Mucosa of rectum (tissue), 2 donors: Measurements from ENCODE around the gene CSRP1.

ENCODE experiments used
- H3K27ac ChIP-seq, 2 donors: one replicate each; pipeline ENCODE4 v1.7.0; 2013; ENCODE audit warnings: inconsistent platforms in 2 of 2, low read depth in 2 of 2, low read length in 2 of 2
- H3K27me3 ChIP-seq, 2 donors: one replicate each; pipeline ENCODE4 v1.7.0; 2013; ENCODE audit warnings: low read length in 2 of 2; ENCODE audit not compliant: control insufficient read depth in 2 of 2, insufficient read depth in 2 of 2
- H3K36me3 ChIP-seq, 2 donors: one replicate each; pipeline ENCODE4 v1.7.0; 2013; ENCODE audit warnings: low read length in 2 of 2; ENCODE audit not compliant: control insufficient read depth in 2 of 2, insufficient read depth in 2 of 2
- H3K4me1 ChIP-seq, 2 donors: one replicate each; pipeline ENCODE4 v1.7.0; 2013; ENCODE audit warnings: low read length in 2 of 2, mild to moderate bottlenecking in 1 of 2; ENCODE audit not compliant: control insufficient read depth in 2 of 2, insufficient read depth in 2 of 2
- H3K4me3 ChIP-seq, 2 donors: one replicate each; pipeline ENCODE4 v1.7.0; 2013; ENCODE audit warnings: low read length in 2 of 2
- H3K9ac ChIP-seq, 2 donors: one replicate each; pipeline ENCODE4 v1.7.0; 2013; ENCODE audit warnings: low read length in 2 of 2, low read depth in 1 of 2, mild to moderate bottlenecking in 1 of 2
- H3K9me3 ChIP-seq, 2 donors: one replicate each; pipeline ENCODE4 v1.7.0; 2013; ENCODE audit warnings: low read length in 2 of 2; ENCODE audit not compliant: control insufficient read depth in 2 of 2
- donor health status: healthy.
- donor health status: Normal muscosa, but diverticular disease.

The CSRP1 gene

DNA sequence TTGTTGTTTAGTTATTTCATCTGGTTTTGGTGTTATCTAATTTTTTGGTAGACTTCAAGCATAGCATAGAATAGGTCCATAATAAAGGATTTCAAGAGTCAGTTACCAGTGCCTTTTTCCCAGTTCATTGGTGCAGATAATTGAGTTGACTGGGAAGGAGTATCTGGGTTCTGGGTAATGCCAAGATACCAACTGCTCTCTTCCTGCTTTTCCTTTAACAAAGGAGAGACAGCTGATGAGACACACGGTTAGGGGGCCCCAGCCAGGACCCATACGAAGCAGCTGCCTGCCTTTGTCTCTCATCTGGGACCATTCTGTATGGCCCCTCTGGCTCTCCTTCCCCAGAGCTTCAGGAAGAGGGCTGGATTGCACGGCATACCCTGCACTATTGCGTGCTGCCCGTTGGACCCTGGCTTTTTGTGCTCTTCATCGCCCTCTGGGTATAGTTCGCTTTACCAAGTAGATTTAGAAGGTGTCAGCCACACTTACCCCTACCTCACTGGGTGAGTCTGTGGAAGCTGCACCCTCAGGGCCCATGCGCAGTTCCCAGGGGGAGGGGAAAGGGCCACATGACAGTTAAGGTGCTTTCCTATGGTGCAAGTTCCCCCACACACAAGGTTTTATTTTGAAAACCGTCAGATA lies 39.0 kb upstream of the CSRP1 start:
- Histone ChIP-seq H3K9ac (no peak overlapping the region), H3K9me3 (no peaks in the 10 kb centered on the region), H3K27me3 (peaks cover 0 to 2% of the 10 kb centered on the region in 2 donors), H3K36me3 (no peaks in the 10 kb centered on the region), H3K4me3 (no peak overlapping the region), H3K4me1 (no peaks in the 10 kb centered on the region), H3K27ac (no peak overlapping the region)

DNA sequence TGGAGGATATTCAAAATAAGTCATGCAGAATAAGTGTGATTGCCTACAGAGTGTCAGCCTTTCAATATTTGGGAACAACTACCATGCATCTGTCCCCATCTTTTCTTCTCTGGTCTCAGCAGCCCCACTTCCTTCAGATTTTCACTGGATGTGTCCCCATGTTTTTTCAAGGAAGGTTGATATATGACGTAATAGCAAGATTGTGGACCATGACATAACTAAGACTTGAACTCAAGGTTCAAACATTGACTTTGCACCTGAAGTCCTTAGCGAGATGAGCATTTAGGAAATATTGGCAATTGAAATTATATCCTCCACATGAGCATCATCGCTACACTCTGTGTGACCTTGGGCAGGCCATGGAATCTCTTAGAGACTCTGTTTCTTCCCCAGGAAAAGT lies 37.8 kb upstream of the CSRP1 start:
- H3K27me3 ChIP-seq: peaks cover 3 to 6% of the 10 kb centered on the region in 2 donors
- H3K9ac ChIP-seq: no peak overlapping the region
- H3K4me3 ChIP-seq: no peak overlapping the region
- H3K4me1 ChIP-seq: peaks cover 0 to 2% of the 10 kb centered on the region in 2 donors
- H3K36me3 ChIP-seq: no peaks in the 10 kb centered on the region
- no peak overlapping the region for H3K27ac ChIP-seq
- H3K9me3 ChIP-seq: no peaks in the 10 kb centered on the region

DNA sequence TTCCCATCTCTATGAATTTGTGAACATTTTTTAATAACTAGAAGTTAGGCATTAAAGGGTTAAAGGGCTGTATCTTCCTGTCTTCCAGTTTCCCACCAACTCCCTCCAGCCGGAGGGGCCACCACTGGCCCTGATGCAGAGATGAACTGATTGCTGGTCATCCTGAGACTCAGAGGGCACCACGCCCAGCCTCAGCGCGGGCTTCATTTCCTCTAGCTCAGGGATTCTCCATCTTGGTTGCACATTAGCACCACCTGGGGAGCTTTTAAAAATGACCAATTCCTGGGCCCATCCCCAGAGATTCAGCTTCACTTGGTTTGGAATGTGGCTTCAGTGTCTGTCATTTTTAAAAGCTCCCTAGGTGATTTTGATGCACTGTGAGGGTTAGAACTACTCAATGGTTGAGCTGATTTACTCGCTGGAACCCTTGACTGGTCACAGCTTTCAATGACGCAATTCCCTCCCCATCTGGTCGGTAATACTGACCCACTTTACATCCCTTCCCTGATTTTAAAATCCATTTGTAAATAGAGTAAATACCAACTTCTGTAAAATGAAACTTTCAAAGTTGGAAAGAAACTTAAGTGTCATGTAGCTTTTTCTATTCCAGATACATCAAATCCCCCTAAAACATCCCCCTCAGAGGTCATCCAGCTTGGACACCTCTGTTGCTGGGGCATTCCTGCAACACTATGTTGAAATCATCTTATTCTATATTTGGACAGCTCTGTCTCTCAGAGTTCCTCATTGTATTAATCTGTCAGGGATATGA lies 37.1 kb upstream of the CSRP1 start:
- Histone ChIP-seq H3K4me1 (peaks cover 0 to 6% of the 10 kb centered on the region in 2 donors), H3K27me3 (peaks cover 6 to 8% of the 10 kb centered on the region in 2 donors), H3K4me3 (no peak overlapping the region), H3K9ac (no peak overlapping the region), H3K27ac (no peak overlapping the region), H3K9me3 (no peaks in the 10 kb centered on the region), H3K36me3 (no peaks in the 10 kb centered on the region)

DNA sequence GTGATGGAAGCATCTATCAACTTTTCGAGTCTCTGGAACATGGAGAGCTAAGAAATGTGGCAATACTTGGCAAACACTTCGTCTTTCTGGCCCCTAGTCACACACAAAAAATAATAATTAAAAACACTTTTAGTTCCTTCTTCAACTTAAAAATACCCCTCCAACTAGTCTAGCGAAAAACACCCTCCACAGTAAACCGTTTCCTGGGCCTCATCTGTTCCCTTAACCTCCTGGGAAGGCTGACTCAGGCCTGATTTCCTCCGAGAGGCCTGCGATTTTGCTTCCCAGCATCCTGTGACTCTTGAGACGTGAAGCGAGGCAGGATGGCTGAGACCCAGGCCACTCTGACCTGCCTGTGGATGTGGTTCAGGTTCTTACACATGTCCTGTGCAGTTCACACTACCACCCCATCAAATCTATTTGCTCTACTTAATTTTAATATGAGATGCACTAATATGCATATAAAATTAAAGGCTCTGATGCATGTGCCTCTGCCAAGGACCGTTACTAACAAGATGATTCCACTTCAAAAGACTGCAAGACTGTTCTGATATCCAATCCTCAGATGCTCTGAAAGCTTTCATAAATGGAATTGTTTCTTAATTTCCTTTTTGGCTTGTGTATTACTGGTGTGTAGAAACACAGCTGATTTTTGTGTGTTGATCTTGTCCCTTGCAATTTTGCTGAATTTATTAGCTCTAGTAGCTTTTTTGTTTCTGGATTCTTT lies 35.5 kb upstream of the CSRP1 start:
- H3K4me3 ChIP-seq: no peak overlapping the region
- H3K27ac ChIP-seq: no peak overlapping the region

DNA sequence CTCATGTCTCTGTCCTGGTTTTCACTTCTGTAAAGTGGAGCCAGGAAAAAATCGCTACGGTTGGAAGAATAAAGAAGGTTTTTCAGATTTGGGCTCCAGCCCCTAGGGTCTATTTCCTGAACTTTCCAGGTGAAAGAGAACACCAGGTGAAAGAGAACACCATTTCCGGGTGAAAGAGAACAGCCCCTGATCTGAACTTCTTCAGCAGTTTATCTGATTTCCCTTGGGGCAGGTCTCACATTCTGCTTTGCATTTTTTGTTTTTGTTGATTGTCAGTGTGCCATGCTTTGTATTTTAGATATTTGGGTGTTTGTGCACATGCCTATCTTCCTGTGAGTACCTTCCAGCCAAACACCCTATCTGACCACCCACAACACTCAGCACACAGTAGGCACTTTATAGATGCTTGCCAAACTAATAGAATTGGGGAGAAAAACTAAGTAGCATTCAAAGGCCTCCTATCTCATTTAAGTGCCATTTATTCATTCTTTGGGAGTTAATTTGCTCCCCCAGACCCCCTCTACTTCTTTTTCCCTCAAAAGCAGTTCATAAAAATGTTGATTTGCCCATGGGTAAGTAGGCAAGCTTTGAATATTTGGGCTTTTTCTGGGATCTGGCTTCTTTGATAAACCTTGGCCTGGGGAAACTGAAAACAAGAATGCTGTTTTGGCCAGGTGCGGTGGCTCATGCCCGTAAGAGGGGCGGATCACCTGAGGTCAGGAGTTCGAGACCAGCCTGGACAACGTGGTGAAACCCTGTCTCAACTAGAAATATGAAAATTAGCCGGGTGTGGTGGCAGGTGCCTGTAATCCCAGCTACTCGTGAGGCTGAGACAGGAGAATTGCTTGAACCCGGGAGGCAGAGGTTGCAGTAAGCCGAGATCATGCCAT lies 34.2 kb upstream of the CSRP1 start:
- no peaks in the 10 kb centered on the region for H3K36me3 ChIP-seq
- H3K27me3 ChIP-seq: peaks cover 23 to 25% of the 10 kb centered on the region in 2 donors
- no peak overlapping the region for H3K4me3 ChIP-seq
- H3K9me3 ChIP-seq: no peaks in the 10 kb centered on the region
- peaks cover 9 to 14% of the 10 kb centered on the region in 2 donors for H3K4me1 ChIP-seq
- H3K27ac ChIP-seq: no peak overlapping the region
- no peak overlapping the region for H3K9ac ChIP-seq

More for the DNA sequence above, 35.5 kb upstream of the CSRP1 start:
- Histone ChIP-seq H3K27me3 (peaks cover 18 to 19% of the 10 kb centered on the region in 2 donors), H3K36me3 (no peaks in the 10 kb centered on the region), H3K9me3 (no peaks in the 10 kb centered on the region), H3K4me1 (peaks cover 9% of the 10 kb centered on the region in 2 donors), H3K9ac (no peak overlapping the region)

DNA sequence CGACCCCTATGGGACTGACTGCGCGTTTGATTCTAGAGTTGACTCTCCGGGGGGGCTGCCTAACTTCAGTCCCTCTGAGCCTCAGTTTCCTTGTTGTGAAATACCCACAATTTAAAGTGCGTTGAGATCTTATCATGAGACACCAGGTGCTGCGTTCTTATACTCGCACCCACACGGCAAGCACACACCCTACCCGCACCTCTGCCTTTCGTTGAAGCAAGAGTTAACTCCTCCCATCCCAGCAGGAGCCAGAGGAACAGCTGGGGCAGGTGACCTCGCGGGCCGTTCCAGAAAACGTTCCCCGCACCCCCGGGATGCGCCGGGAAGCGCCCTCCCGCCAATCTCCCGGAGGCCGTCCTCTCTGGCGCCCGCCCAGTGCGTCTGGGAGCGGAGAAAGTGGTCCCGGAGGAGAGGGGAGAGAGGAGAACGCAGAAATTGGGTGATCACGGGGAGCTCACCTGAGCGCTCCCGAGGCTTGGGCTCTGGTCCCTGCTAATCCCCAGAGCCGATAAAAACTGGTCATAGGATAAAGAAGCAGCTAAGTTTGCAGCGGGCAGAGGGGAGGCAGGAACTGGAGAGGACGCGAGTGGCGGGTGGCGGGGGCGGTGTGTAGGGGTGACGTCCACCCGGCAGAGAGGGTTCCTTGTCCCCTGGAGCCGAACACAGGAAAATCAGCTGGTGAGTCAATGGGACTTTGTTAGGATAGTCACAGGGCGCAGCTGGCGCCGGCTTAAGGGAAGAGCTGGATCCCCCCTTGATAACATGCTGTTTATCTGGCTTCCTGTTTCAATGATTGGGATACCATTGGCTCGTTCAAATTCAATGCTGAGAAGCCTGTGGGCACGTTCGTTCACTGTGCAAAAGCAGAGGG lies 32.9 kb upstream of the CSRP1 start:
- H3K9me3 ChIP-seq: no peaks in the 10 kb centered on the region
- no peaks in the 10 kb centered on the region for H3K36me3 ChIP-seq
- H3K27me3 ChIP-seq: peaks cover 23 to 25% of the 10 kb centered on the region in 2 donors
- H3K9ac ChIP-seq: peak overlapping the region; percentile 49 to 68
- H3K4me1 ChIP-seq: peaks cover 9 to 14% of the 10 kb centered on the region in 2 donors
- H3K4me3 ChIP-seq: peak overlapping the region; percentile 57 to 65
- H3K27ac ChIP-seq: peak overlapping the region; percentile 26 to 59

DNA sequence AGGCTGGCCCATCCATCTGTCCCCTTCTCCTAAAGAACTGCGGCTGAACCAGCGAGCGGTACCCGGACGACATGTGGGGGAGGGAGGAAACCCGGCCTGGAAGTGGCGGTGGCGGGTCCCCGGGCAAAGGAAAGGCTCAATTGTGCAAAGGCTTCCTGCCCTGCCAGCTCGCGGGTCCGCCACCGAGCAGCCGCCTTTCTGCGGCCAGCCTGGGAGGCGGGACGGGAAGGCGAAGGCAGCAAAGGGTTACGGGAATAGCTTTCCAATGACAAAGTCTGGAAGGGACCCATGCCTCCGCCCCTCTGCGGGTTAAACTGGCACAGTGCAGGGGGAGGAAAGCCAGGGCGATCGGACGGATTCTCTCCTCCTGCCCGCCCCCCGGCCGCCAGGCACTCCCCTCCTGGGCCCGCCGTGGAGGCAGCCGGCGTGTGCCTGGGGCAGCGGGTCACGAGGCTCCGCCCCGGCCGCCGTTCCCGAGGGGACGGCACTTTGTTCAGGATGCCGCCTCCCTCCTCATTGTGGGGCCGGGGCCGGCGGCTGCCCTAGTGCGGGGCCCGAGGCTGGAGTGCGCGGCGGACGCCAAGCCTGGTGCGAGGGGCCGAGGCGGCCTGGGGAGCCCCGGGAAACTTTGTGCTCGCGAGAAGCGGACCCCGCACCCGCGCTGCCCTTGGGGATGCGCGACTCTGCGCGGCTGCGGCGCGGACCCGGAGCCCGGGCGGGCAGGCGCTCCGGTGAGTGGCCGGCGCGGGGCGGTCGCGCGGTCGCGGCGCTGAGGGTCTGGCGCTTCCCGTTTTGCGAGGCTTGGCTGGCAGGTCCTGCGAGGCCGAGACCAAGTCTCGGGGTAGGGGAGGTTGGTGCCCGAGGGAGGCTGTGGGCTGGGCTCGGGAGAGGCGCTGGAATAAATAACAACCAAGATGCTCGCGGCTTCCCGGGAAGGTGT lies 32.0 kb upstream of the CSRP1 start, which contains the start of gene NAV1:
Gene NAV1 (plus strand): TSS at position 516 of the 940 bp plus-strand sequence. CDS start 83,758 bp downstream, outside the sequence.
- H3K9ac ChIP-seq: peak within 1 kb of the TSS; percentile 49 to 68
- H3K27me3 ChIP-seq: peaks cover 23 to 25% of the 10 kb centered on the region in 2 donors
- H3K27ac ChIP-seq: peak within 1 kb of the TSS; percentile 26 to 59
- no peaks in the 10 kb centered on the region for H3K36me3 ChIP-seq
- H3K9me3 ChIP-seq: no peaks in the 10 kb centered on the region
- peak within 1 kb of the TSS; percentile 57 to 65 for H3K4me3 ChIP-seq
- H3K4me1 ChIP-seq: peaks cover 9 to 14% of the 10 kb centered on the region in 2 donors

DNA sequence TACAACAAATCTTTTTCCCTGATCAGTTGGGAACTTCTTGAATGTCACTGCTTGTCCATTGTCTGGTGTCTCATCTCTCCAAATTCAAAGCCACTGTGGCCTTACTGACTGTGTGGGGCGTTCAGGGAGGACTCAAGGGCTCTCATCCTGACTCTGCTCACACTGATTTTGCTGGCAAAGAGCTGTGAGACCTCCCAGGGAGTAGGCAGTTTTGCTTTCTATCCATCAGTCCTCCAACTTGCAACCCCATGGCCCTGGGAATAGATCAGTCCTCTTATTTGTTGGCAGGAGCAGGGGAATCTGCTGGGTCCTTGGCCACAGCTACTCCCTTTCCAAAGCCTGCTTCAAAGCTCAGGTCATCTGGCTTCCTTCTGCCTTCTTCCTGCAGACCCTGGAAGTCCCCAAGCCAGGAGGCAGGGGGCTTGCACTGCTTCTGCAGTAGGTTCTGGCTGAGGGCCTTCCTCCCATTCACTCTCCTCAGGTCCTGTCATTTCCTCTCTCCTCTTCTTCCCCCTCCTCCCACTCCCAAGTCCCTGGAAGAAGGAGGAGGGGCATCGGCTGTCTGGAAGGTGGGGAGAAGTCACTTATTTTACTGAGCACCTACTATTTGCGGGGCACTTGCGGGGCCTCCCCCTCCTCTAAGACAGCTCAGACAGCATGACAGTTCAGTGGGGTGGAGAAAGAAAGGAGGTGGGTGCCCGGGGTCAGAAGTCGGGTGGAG lies 31.1 kb upstream of the CSRP1 start:
- peak overlapping the region; percentile 32 to 68 for H3K9ac ChIP-seq
- H3K4me3 ChIP-seq: peak overlapping the region; percentile 57 to 65
- peaks cover 9 to 14% of the 10 kb centered on the region in 2 donors for H3K4me1 ChIP-seq
- peaks cover 23 to 25% of the 10 kb centered on the region in 2 donors for H3K27me3 ChIP-seq
- H3K27ac ChIP-seq: peak overlapping the region in 1 of 2 donors; percentile 26
- H3K36me3 ChIP-seq: no peaks in the 10 kb centered on the region
- no peaks in the 10 kb centered on the region for H3K9me3 ChIP-seq
